ENCODE data around the gene SPAG16.

The SPAG16 gene

GRCh38 chr2:214450118-214450894 lies 1166.0 kb downstream of the SPAG16 start:
- in situ Hi-C loops (cut with HindIII; ENCODE audit: low pct_unique_long_range_greater_than_20kb, low sequenced_read_pairs): no loop called here
- TF ChIP-seq JUND (IDR thresholded peaks at IDR 0.05; ENCODE audit: low read depth): no peak
- DNase-seq (ENCODE audit: low read depth in 1 of 2, low spot score in 1 of 2): no peak

GRCh38 chr2:214451516-214452275 lies 1167.4 kb downstream of the SPAG16 start:
- TF ChIP-seq JUND (IDR thresholded peaks at IDR 0.05; ENCODE audit: low read depth): no peak
- in situ Hi-C loops (cut with HindIII; ENCODE audit: low pct_unique_long_range_greater_than_20kb, low sequenced_read_pairs): no loop called here
- no peak for DNase-seq (ENCODE audit: low read depth in 1 of 2, low spot score in 1 of 2)

Measured in T47D (cell line).